NOMO-1 (cell line): ENCODE data around the gene ARSG.

Experiments used
- DNase-seq, 2 experiments: peaks; one replicate each; lab custom pipeline; 2025; ENCODE audit not compliant: unreplicated experiment in 2 of 2; lab: John Stamatoyannopoulos, UW

Gene ARSG

GRCh38 chr17:68441070-68441770, 149.9 kb downstream of the ARSG start:
- peak; percentile 79 to 90 for DNase-seq

DNA sequence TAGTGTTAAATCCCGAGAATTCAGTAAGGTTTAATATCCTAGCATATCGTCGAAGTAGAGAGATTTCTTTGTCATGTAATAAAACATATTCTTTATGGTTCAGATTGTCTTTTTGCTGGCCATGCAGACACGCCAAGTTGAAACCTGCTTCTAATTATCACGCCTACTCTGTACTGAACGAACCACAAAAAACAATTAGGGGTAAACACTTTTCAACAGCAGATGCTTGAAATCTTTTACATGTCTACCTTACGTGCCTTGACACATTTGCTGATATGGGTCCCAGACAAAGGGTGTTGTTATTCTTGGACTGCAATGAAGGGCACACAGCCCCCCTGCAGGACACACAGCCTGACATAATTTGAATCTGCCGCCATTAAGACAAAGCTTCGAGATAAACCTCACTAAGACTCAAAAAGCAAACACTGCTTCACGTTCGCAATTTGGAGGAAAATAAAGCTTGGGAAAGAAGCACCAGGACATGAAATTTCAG, 152.7 kb downstream of the ARSG start:
- no peak for DNase-seq

DNA sequence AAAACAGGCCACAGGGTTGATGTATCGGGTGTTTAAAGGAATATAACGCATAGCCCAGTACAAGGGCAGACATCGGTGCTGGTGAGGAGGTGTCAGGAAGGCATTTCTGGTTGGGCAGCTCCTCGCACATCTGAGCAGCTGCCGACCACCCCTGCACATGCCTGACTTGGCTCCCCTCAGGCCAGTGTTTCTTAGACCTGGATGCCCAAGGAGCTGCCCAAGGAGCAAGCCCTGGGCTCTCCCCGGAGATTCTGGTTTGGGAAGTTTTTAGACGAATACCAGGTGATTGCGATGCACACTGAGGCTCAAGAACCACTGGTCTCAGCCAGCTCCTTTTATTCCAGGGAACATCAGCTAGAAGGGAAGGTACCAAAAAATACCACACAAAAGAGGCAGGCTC, 154.4 kb downstream of the ARSG start:
- no peak for DNase-seq

DNA sequence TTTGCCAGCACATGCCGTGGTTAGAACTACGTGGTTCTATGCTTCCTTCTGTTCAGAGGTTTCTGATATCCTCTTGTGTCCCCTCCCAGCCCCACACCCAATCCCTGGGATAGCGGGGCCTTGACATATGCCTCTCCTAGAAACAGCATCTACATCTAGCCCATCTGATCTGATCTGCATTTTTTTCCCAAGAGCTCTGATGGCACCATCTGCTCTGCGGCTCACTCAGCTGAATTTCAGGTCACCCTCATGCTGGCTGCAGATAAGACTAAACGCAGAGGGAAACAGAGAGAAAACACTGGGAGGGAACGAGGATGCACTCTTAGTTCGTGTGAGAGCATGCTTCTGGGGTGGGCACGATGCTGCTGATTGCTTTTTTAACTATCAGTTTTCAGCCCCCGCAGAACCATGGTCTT, 155.3 kb downstream of the ARSG start:
- DNase-seq: no peak

- no peak for DNase-seq
Measured at GRCh38 chr17:68449021-68449739, 157.9 kb downstream of the ARSG start.

GRCh38 chr17:68450391-68450790, 159.1 kb downstream of the ARSG start:
- DNase-seq: no peak

DNA sequence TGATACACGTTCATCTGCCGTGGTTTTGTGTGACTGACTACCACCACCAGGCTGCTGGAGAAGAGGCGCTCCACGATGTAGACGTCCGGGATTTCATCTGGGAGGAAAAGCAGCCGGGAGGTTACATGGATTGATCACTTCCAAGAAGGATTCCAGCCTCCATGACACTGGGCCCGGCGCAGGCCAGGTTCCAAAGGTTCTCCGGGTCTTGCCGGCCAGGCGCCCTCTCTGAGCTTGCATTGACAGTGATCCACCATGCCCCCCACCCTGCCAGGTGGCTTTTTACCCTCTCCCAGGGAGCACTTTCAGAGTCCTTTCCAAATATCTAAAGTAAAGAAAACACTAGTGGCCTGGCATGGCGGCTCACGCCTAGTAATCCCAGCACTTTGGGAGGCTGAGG, 159.5 kb downstream of the ARSG start:
- DNase-seq: no peak

GRCh38 chr17:68451670-68452354, 160.5 kb downstream of the ARSG start:
- DNase-seq: peak in 1 of 2 experiments; percentile 15

DNA sequence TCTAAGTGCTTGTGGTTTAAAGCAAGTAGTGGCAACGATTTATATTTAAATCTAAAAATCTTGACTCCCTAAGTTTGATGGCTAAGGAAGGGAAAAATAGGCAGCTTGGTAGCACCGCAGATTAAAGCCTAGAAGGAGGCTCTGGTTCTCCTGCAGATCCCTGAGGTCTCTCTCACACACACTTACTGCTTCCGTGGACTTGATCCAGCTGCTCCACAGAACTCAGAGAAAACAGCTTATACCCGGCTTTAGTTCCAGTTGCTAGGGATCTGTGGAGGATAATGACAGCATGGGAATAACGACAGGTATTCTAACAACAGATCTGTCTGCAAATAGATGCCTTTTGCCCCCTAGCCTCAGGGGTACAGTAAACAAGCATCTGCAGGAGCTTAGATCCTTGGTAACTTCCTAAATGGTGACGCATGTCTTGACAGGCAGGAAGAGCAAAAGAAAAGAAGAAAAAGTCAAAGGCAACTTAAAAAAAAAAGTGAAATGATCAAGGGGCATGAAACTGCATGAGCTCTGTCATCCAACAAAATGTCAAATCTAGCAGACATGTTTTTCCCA, 161.5 kb downstream of the ARSG start:
- DNase-seq: no peak

- no peak for DNase-seq
Measured at GRCh38 chr17:68453991-68454665, 162.8 kb downstream of the ARSG start.

GRCh38 chr17:68455901-68456338, 164.6 kb downstream of the ARSG start:
- peak; percentile 36 to 77 for DNase-seq

DNA sequence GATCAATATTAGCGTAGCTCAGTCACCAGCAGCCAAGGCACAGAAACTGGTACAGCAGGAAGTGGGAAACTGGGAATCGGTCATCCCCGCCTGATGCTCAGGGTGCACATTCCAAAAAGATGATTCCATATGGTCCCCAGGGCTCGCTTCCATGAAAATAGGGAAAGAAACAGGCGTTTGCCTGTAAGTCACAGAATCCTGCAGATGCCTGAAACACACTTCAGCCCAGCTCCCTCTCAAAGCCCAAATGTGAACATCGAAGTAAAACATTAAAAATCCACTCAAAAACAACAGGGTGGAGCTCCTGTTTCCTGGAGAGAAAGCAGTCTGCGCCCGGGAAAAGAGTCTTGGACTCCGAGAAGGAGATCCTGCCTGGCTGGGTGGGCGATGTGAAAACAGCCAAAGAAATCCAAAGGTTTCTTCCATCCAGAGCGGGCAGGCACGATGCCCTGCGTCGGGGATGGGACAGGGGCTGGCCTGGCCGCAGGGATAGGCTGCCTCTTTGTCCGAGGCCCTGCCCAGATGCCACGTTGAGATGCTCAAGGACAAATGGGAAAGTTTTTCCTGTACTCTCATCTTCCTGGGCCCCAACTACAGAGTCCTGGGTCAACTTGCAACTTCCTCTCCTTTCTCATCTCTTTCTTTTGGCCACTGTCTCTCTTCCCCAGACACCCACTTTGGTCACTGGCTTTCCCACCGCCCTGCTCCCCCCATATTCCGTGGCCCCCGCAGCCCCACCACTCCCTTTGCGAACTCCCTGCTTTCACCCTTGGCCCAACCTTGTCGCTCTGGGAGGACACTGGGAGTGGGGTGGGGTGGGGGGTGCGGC, 165.3 kb downstream of the ARSG start:
- no peak for DNase-seq

DNA sequence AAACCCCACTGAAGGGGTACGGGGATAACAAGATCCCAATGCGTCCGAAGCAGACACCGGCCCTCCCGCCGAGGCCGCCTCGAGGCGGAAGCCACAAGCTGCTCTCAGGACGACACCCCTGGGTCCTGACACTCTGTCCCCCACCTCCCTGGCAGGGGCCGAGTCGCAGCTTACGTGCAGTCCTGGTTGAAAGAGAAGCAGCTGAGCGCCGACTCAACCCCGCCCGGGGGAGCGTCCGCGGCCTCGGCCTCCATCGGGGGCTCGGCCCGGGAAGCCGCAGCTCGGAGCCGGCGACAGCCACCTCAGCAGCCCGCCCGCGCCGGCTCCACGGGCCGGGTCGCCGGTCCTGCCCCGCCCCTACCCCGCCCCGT, 165.9 kb downstream of the ARSG start, which contains the start of gene WIPI1:
WIPI1 (minus strand) TSS at position 329 of the 371 bp plus-strand sequence; CDS start at position 254, 75 bp downstream.
- DNase-seq: peak in 1 of 2 experiments; percentile 29

DNA sequence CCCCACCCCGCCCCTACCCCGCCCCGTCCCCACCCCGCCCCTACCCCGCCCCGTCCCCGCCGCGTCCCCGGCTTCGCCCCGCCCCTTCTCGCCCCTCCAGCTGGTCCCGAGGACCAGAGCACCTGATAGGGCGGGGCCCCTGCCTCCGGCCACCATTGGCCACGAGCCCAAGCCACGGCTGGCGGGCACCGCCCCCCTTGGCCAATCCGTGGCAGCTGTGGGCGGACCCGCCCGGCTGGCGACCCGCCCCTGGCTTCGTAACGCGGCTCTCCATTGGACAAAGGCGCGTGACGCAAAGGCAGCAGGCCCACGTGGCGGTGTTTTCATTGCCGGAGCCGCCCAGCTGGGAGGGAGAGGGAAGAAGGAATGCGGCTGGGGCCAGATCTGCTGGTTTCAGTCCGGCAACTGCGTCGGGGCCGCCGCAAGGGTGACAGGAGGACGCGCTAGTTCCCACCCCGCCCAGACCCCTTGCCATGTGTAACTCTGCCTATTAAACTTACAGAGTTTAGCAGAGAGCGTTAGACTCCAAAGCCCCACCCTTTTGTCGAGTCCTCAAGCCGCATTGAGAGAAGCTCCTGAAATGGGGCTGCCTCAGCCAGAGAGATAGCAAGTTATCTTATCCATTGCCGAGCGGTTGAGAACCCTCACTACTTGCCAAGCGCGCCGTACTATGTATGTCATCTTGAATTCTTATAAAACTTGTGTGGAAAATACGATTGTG, 166.4 kb downstream of the ARSG start:
- DNase-seq: peak; percentile 96 to 97

DNA sequence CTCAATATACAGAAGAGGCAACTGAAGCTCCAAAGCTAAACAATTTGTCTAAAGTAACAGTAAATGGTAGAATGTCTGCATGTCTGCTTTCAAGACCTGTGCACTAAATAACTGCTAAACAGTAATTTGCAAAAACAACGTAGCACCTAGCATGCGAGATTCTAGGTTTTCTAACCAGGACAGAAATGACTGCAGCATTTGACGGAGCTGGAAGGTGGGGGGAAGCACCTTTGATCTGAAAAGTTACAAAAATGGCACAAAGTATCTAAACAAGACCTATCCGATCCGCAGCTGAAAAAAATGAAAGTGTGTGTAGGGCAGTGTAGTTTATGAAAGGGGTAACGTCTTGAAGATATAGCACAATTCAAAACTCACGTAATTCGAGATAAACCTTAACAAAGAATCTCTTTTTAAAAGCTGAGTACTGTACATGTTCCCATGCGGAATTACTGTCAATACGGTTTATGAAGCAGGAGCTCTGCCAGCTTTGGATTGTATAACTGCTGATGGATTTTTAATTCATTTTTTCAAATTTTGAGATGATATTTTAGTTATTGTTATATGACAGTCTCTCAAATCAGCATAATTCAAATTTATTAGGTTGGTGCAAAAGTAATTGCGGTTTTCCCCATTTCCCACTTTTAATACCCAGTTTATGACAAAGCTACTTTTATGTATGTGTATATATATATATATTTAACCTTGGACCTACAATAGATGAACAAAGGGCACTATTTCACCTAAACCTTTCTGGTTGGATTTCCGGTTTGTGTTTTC, 167.2 kb downstream of the ARSG start:
- no peak for DNase-seq

DNA sequence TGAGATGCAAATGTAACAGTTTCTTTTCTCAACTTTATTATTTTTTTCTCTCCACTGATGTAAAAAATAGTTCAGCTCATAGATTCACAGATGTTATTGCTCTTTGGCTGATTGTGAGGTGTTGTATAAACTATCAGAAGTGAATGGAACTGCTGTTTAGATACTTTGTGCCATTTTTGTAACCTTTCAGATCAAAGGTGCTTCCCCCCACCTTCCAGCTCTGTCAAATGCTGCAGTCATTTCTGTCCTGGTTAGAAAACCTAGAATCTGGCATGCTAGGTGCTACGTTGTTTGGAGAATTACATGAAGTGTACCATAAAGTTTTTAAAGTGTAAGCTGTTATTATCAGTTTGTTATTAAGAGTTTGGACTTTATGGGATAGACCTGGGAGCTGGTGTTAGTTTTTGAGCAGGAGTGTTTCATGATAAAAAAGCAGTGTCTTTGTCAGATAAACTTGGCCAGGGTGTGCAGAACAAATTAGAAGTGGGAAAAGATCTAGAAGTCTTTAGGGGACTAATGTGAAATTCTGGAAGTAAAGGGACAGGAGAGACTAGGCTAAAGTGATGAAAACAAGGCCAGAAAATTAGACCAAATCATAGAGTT, 167.8 kb downstream of the ARSG start:
- no peak for DNase-seq

DNA sequence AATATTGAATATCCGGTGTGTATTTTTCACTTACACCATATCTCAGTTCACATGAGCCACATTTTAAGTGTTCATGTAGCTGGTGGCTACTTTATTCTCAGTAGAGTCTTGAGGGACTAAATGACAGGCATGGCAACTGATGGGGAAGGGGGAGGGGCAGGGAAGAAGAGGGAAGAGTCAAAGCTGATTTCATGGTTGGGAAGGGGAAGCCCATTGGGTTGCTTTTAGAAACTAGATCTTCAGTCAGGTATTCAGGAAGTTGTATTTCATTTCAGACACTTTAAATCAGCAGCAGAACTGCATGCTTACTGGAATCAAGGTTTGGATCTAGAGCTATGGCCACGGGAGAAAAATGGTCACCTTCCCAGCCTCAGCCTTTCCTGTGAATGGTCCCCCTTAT, 168.9 kb downstream of the ARSG start:
- no peak for DNase-seq

GRCh38 chr17:68460715-68461114, 169.4 kb downstream of the ARSG start:
- DNase-seq: no peak
